Bone marrow (tissue), 2 donors: ENCODE data around the gene KRT76.
"Not testable (repeated sequence)": the region's sequence is repeated elsewhere in the genome, so short reads cannot be mapped to it uniquely, and the experiment has no call there.

Source experiments
- DNase-seq, 2 donors: peaks; one replicate each; lab custom pipeline; 2025; lab: John Stamatoyannopoulos, UW

KRT76 gene

DNA sequence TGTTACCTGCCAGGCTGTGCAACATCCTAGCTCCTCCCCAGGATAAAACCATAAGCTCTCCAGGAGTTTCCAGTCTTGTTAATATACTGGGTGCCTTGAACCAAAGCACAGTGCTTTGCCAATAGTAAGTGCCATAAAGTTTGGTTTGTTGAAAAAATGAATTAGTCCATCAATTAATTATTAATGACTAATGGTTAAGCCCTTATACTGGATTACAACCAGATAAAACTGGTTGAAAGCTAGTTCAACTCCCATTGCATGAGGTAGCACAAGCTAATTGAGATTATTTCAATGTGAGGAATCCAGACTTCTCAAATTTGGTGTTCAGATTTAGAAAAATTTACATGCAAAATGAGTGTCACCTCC is 20.4 kb upstream of the KRT76 start:
- DNase-seq: no peak

DNA sequence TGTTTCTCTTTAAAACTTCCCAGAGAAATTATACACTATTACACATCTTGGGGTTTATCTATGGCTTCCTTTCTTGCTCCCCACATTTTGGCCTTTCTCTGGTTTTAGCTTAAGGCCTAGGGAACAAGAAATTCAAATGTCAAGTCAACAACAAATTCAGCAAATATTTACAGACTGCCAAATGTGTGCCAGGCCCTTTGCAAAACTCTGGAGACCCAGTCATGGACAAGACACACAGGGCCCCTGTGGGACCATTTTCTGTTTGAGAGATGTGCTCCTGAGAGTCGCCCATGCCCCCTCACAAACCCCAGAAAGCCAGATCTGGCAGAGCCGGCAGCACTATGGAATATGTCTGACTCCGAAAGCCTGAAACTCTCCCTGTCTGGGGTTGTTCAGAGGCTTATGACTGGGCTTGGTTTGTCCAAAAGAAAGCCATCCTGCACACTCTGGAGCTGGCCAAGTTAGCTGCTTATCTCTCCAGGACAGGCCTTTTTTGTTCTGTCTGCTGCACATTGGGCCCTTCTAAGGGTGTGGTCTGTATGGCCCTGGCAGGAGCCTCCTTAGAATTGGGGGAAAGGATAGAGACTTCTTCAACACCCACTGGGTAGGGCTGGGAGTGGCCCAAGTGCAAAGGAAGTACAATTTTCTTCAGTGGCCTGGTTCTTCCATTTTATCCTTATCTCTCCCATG is 19.8 kb upstream of the KRT76 start:
- no peak for DNase-seq

DNA sequence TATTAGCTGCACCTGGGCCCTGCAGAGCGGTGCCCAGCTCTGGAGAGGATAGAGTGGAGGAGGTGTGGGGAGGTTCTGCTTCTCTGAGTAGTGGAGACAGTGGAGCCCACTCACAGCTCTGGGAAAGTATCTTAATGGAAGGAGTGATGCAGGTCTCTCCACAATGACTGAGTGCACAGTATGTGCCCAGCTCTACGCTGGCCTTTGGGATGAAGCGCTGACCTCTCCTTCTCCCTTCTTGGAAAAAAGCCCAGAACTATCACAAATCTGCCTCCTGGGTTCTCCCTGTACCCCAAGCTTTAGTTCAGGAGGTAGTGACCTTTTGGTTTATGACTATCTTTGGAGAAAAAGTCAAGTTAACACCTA is 19.3 kb upstream of the KRT76 start:
- DNase-seq: no peak

DNA sequence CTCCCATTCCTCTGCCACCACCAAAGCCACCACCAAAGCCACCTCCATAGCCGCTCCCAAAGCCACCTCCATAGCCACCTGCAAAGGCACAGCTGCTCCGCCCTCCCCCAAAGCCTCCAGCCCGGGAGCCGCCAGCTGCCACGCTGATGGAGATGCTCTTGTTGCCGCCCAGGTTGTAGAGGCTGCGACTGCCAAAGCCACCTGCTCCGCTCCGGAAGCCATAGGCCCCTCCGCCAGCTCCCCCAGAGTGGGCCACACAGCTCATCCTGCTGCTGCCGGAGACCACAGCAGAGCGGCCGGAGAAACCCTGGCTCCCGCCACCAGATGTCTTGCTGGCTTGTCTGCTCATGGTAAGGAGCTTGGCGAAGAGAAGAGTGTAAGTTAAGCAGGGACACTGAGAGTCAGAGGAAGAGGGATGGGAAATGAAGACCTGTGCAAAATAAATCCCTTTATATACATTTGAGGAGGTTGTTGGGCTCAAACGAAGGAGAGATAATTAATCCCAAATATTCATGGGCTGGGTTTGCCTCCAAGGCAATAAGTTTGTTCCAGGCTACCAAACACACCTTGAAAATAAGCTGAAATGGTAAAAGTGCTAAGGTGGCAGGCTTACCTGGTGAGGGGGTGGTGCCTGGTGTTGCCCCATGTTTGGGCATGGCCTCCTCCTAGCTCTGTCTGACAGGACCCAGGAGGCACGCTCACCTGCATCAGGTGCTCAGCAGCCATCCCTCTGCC is 18.7 kb upstream of the KRT76 start, which contains the start of gene KRT3:
TSS of gene KRT3 (minus strand) at position 424 of the 735 bp plus-strand sequence. CDS start at position 349, 75 bp downstream.
- DNase-seq: no peak

DNA sequence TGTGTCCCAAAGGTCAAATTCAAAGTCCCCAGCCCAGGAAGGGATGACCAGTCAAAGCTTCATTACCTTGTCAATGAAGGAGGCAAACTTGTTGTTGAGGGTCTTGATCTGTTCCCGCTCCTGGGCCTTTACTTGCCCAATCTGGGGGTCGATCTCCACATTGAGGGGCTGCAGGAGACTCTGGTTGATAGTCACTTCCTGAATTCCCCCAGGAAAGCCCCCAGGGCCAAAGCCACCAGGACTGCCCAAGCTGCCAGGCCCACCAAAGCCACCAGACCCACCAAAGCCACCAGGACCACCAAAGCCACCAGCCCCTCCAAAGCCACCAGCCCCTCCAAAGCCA is 18.2 kb upstream of the KRT76 start:
- not testable (repeated sequence) for DNase-seq

DNA sequence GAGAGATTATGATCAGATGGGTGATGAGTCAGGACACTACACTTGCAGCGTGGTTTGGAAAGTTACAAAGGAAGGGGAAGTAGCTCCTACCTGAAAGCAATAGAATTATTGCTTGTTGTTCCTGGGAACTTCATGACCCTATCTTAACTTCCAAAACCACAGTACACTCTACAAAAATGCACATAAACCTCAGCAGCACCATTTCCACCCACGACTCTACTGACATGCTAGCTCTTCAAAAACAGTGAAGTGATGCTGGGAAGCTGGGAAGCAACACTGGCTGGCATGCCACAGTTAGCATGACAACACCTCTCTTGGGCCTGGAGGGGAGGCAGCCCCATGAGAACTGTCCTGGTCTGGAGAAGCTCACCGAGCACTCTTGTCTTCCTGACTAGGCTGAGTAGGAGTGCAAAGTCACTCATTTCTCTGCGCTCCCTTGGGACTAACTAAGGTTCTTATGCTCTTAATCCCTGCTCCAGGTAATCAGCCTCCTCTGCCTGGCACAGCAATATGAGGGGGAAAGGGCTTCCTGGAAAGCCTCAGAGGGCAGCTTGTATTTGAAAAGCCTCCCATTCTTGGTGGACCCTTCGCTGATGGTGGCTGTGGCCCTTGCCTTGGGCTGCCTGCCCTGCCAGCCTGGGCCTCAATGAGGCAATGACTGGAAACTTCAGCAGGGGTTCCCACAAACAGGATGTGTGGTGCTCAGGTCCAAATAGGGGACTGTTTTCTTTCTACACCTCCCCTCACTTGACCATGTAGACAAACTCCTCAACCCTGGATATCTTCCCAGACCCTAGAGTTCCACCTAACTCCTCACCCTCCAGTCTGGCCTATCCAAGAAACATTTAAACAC is 17.6 kb upstream of the KRT76 start:
- DNase-seq: no peak

DNA sequence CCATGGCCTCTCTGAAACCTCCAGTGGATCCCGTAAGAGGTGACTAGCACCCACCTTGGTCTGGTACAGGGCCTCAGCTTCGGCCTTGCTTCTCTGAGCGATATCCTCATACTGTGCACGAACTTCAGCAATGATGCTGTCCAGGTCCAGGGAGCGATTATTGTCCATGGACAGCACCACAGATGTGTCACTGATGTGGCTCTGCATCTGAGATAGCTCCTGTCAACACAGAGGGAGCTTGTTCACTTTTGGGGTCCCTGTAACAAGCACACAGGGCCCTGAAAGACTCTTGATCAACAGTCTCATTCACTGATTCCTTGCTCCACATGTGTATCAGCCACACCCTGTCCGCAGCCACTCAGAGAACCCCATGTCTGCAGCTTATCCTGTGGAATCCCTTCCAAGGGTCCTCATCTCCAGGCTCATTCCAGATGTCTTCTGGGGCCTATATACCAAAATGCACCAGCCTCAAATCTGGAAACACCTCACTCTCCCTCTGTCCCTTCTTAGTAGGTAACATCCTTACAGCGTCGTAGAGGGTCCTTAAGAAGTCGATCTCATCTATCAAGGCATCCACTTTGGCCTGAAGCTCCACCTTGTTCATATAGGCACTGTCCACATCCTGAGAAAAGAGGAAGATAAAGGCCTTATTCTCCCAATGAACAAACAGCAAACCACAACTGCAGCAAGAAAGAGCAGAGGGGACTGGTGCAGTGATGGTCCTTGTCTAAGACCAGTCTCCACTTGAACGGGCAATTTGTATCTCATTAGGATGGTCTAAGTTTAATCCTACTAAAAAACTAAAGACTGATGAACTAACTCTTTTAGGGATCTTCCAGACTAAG is 15.3 kb upstream of the KRT76 start:
- no peak for DNase-seq

DNA sequence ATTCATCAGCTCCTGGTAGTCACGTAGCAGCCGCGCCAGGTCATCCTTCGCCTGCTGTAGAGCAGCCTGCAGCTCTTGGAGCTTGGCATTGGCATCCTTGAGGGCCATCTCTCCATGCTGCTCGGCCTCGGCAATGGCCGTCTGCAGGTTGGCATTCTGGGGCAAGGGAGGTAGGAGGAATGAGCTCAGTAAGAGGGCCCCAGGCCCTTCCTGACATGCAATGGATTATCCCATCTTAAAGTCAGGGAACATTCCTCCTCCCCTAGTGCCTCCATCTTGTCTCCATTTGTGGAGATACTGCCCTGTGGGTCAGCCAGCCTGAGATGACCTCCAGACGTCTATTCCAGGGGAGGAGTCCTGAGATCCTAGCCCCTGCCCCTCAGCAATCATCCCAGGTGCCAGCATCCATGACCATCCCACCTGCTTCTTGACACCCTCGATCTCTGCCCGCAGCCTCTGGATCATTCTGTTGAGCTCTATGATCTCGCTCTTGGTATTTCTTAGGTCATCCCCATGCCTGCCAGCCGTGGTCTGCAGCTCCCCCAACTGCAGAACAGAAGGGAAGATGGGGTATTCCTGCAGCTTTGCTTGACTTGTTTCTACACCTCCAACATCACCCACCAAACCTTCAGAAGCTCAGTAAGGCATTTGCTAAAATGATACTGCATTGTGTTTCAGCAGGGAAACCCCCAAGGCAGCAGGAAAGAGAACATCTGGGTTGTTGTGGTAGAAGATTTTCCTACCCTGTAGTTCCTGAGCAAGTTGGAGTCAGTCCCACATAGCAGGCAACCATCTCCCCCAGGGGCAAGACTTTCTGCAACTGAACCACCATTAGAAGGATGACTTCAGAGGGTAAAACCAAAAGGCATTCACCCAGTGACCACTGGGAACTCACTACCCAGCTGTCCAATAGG is 14.4 kb upstream of the KRT76 start:
- no peak for DNase-seq

DNA sequence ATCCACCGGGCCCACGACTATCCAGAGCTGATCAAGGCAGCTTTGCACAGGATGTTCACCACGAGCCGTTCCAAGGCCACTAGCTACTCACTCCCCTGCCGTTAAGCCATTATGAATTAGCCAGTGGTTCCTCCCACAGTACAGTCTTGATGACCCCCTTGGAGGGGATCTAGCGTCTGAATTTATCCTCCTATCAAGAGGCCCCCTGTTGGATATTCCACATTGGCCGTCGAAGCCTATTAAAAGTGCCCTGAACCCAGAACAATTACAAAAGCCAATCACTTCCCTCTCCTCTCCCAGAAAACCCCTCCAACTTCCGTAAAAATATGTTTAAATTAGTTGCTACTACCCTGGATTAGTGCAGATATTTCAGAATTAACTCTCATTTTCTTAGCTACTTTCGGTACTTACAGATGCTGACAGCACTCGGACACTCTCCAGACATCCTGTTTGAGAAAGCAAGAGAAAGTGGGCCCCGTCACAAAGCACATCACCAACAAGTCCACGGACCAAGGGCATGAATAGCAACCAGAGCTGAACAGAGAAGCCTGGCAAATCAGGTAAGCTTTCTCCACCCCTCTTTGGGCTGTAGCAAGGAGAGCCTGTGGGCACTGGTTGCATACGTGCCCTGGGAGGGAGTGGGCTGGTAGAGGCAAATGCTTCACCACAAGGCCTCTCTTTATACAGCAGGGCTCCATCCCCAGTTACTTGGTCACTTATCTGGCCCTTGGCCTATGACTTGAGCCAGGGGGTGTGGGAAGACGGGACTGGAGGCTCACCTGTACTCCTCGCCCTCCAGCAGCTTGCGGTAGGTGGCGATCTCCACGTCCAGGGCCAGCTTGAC is 13.5 kb upstream of the KRT76 start:
- DNase-seq: no peak

DNA sequence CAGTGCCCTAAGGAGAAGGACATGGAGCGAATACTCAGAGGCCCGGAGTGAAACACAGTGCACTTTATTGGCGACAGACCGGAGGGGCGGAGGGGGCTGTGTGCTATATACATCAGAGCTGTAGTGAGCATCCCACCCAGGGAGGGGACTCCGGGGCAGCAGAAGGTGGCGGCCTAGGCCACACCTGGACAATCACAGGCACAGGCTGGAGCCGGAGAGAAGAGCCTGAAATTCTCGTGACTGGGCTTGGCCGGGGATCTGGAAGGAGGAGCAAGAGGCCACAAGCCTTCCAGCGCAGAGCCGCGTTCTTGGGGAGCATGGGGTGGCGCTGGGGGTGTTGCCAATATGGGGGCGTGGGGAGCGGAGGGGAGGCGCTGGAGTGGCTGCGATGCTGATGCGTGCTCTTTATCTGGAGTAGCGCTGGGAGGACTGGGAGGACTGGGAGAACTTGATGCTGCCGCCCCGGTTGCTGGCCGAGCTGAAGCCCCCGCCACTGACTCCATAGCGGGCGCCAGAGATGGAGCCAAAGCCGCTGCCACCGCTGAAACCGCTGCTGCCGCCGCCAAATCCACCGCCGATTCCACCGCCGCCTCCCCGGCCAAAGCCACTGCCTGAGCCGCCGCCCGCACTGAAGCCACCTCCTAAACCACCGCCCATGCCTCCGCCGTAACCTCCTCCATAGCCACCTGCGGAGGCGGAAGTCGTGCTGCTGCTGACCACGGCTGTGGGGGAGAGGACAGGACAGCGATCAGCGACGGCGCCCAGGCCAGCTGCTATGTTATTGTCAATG is 12.7 kb upstream of the KRT76 start:
- no peak for DNase-seq

DNA sequence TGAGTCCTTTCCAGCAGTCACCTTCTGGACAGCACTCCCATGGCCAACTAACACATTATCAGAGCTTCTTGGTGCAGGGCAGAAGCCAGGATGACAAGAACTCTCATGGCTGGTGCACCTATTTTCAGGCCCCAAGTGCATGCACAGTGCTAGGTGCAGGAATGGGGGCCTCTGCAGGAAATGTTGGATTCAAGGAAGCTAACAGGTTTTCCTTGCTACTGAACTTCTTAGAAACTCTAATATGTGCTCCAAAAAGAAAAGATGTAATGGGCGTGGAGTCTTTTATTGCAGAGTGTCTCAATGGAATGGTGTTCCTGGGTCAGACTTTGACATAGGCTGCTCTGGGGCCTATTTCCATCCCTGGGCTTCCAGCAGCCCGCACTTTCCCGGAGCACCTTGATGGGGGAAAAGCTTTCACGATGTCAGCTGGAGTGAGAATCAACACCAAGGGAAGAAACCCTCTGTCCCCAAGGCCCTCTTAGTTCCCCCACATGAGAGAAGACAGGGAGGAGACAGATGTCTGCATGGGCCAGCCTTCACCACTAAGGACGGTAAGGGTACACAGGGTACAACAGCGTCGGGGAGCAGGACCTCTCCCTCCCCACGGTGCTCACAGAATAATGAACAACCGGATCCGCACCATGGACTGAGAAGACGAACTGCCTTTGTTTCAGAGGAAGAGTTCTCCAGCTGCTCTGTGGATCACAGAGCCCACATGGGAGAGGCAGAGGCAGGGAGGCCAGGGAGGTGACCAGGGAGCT is 11.9 kb upstream of the KRT76 start:
- no peak for DNase-seq

DNA sequence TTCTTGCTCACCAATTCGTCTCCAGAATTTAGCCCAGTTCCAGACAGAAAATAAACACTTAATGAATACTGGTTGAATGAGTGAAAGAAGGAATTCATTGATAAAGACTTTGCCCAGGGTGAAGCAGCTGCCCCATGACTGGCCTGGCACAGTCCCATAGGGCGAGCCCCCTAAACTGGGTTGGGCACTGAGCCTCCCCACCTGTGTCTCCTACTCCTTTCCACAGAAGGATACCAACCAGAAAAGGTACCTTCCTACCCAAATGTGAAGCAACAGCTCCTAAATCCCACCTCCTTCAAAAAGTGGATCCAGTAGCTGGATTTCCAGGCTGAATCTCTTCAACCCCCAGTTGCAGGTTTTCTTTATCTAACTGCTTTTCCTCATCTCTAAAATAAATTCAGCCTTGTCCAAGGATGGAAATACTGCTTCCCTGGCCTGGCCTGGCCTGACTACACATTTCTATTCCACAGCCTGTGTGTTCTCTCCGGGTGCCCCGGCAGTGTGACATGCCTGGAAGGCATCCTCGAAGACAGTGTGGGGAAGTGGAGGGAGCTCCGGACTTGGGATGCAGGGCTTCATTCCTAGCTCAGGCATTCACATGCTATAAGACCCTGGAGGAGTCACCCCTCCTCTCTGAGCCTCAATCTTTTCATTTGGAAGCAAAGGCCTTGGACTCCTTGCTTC is 11.2 kb upstream of the KRT76 start:
- no peak for DNase-seq

DNA sequence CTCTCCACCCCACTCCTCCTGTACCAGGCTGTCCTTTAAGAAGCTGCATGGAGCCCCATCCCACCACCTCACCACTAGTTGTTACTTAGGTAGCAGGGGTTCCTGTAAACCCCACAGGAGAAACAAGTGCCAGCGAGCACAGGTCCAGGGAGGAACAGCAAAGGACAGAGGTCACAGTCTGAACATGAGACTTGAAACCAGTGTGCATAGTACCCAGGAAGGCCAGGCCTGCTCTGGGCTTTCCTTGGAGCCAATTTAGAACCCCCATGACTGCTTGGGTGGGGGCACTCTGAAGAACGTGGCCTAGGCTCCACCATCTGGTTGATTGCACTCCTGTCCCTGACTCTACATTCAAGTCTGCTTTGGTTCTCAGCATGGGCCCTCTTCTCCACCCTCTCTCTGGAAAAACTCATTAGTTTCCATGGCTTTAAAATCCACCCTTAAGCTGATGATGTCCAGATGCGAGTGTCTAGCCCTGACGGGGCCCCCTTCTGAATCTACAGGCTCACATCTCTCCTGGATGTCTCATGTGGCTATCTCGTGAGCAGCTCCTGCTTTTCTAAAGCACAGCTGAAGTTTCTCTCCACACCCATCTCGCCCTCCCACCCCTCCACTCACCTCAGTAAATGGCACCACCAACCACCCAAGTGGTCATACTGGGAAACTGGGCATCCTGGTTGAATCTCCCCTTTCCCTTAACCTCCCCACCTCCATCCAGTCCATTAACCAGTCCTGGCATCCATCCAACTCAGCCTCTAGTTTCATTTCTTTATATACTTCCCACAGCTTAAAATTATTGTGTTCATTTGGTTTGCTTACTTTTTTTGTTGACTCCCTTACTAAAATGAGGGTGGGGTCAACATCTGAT is 10.4 kb upstream of the KRT76 start:
- no peak for DNase-seq

DNA sequence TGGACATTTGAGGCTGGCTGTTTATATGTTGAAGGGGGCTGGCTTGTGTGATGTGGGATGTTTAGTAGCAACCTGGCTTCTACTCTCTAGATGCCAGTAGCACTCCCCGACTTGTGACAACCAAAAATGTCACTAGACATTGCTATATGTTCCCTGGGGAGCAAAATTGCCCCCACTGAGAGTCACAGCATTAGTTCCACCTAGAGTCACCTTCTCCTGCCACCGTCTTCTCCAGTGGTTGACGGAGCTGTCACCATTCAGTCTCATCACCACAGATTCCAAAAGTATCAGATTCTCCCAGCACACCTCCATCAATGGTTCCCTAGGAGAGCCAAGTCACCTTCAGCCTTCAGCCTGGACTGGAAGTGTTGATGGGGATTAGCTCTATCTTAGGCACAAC is 7.8 kb upstream of the KRT76 start:
- no peak for DNase-seq

DNA sequence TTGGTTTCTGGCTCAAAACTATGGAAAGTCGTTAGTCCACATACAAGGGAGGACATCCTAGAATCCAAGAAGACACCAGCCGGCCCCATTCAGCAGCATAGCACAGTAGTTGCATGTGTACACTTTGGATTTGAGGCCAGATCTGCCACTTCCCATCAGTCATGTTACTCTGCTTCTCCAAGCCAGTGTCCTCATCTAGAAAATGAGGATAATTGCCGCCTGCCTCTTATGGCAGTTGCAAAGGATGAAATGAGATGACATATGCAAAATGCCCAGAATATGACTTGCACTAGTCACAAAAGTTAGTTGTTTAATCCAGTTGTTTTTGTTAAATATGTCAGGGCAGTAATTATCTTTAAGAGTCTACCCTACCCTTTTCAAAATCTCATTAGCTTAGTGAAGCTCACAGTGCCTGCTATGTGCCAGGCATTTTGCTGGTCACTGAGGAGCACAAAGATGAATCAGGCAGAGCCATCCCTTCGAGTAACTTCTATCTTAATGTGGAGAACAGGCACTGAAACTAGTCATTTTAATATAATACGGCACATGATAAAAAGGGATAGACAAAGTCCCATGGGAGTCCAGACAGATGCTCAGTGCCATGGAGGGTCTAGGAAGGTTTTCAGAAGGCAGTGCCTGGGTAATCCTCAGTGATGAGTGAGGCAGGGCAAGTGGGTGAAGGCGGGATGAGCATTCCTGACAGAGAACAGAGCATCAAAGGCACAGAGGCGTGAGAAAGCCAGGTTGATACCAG is 6.6 kb upstream of the KRT76 start:
- no peak for DNase-seq

DNA sequence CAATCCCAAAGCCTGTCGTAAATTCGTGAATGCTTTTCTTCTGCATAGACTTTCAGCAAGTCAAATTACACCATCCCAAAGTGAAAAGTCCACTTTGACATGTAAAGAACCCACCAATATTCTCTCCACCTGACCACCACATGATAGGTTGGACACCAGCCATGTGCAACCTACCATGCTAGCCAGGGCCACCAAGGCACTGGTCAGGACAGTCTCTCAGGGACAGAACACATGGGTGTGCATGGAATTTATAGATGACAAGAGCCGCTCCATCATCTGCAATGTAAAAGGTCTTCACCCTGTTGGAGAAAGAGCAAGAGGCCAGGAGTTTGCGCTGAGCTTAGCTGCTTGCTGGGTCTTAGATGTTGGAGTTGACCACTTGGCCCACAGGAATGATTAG is 5.4 kb upstream of the KRT76 start:
- no peak for DNase-seq
